GM21528 (cell line): ENCODE measurements around the gene MRO.
"Not testable (repeated sequence)": the region's sequence is repeated elsewhere in the genome, so short reads cannot be mapped to it uniquely, and the experiment has no call there.

Source experiments
- ATAC-seq: cut with Tn5 transposase; IDR thresholded peaks from one replicate; pipeline ENCODE4 v1.9.1; 2021; ENCODE audit warnings: mild to moderate bottlenecking, moderate library complexity; ENCODE audit not compliant: unreplicated experiment, low FRiP score

MRO gene

GRCh38 chr18:50793641-50794565 is 25.9 kb downstream of the MRO start:
- no peak for ATAC-seq

- ATAC-seq = no peak
These were observed 26.9 kb downstream of the MRO start for GRCh38 chr18:50792885-50793284.

- no peak for ATAC-seq
These were observed 28.0 kb downstream of the MRO start for GRCh38 chr18:50791599-50792438.

GRCh38 chr18:50790948-50791347 is 28.9 kb downstream of the MRO start:
- ATAC-seq = no peak

GRCh38 chr18:50790241-50790640 is 29.6 kb downstream of the MRO start:
- ATAC-seq = no peak

GRCh38 chr18:50788284-50788683 is 31.5 kb downstream of the MRO start:
- no peak for ATAC-seq

- ATAC-seq = no peak
These were observed 33.0 kb downstream of the MRO start for GRCh38 chr18:50786864-50787263.

GRCh38 chr18:50783553-50783952 is 36.3 kb downstream of the MRO start:
- no peak for ATAC-seq

- not testable (repeated sequence) for ATAC-seq
These were observed 40.8 kb downstream of the MRO start for GRCh38 chr18:50779021-50779420.

- no peak for ATAC-seq
These were observed 43.4 kb downstream of the MRO start for GRCh38 chr18:50776383-50776782.

- ATAC-seq = no peak
These were observed 44.1 kb downstream of the MRO start for GRCh38 chr18:50775726-50776125.

- no peak for ATAC-seq
These were observed 44.6 kb downstream of the MRO start for GRCh38 chr18:50775207-50775606.

GRCh38 chr18:50769463-50769862 is 50.4 kb downstream of the MRO start:
- ATAC-seq = no peak

GRCh38 chr18:50757358-50757757 is 62.5 kb downstream of the MRO start:
- no peak for ATAC-seq

- ATAC-seq = no peak
These were observed 65.5 kb downstream of the MRO start for GRCh38 chr18:50754297-50754696.

GRCh38 chr18:50753311-50753710 is 66.5 kb downstream of the MRO start:
- ATAC-seq = no peak

- no peak for ATAC-seq
These were observed 67.9 kb downstream of the MRO start for GRCh38 chr18:50751947-50752346.

- no peak for ATAC-seq
These were observed 68.3 kb downstream of the MRO start for GRCh38 chr18:50751490-50751889.

GRCh38 chr18:50750546-50750945 is 69.3 kb downstream of the MRO start:
- ATAC-seq = no peak

- ATAC-seq = no peak
These were observed 69.9 kb downstream of the MRO start for GRCh38 chr18:50749945-50750344.

GRCh38 chr18:50749421-50749820 is 70.4 kb downstream of the MRO start:
- no peak for ATAC-seq
